HG02943 (cell line): ENCODE data around the gene PPP1R14C.

Source experiments
- ATAC-seq: cut with Tn5 transposase; IDR thresholded peaks from one replicate; pipeline ENCODE4 v1.9.1; 2021; ENCODE audit warnings: mild to moderate bottlenecking, low read depth, moderate library complexity; ENCODE audit not compliant: unreplicated experiment

Gene PPP1R14C

GRCh38 chr6:150267686-150268561 is 125.1 kb downstream of the PPP1R14C start:
- no peak for ATAC-seq

- no peak for ATAC-seq
These were observed 126.4 kb downstream of the PPP1R14C start for GRCh38 chr6:150269130-150269856.

GRCh38 chr6:150269857-150270223 is 127.0 kb downstream of the PPP1R14C start:
- no peak for ATAC-seq

- no peak for ATAC-seq
These were observed 127.6 kb downstream of the PPP1R14C start for GRCh38 chr6:150270330-150271052.

GRCh38 chr6:150271172-150271500 is 128.3 kb downstream of the PPP1R14C start:
- ATAC-seq, result no peak

GRCh38 chr6:150271501-150272263 is 128.8 kb downstream of the PPP1R14C start:
- ATAC-seq, result no peak

GRCh38 chr6:150272264-150272975 is 129.6 kb downstream of the PPP1R14C start:
- ATAC-seq, result no peak

- no peak for ATAC-seq
These were observed 130.1 kb downstream of the PPP1R14C start for GRCh38 chr6:150272976-150273315.

- no peak for ATAC-seq
These were observed 130.8 kb downstream of the PPP1R14C start for GRCh38 chr6:150273457-150274309.

GRCh38 chr6:150275489-150275888 is 132.6 kb downstream of the PPP1R14C start:
- ATAC-seq, result no peak

- no peak for ATAC-seq
These were observed 133.5 kb downstream of the PPP1R14C start for GRCh38 chr6:150276168-150276936.

GRCh38 chr6:150276937-150277742 is 134.3 kb downstream of the PPP1R14C start:
- ATAC-seq, result no peak

- no peak for ATAC-seq
These were observed 136.7 kb downstream of the PPP1R14C start for GRCh38 chr6:150279533-150279932.

- no peak for ATAC-seq
These were observed 137.9 kb downstream of the PPP1R14C start for GRCh38 chr6:150280703-150281102.

GRCh38 chr6:150281767-150282166 is 138.9 kb downstream of the PPP1R14C start:
- ATAC-seq, result no peak

GRCh38 chr6:150282806-150283205 is 140.0 kb downstream of the PPP1R14C start:
- no peak for ATAC-seq

GRCh38 chr6:150286460-150286859 is 143.6 kb downstream of the PPP1R14C start:
- no peak for ATAC-seq

- no peak for ATAC-seq
These were observed 144.1 kb downstream of the PPP1R14C start for GRCh38 chr6:150286912-150287311.
